Kidney tubule cell (primary cell): ENCODE measurements around the gene CCDC57.
"Not testable (repeated sequence)": the region's sequence is repeated elsewhere in the genome, so short reads cannot be mapped to it uniquely, and the experiment has no call there.

Experiments
- DNase-seq: peaks from one replicate; pipeline ENCODE4 v3.0.0-alpha.2; 2018; ENCODE audit warnings: low spot score

Gene CCDC57

DNA sequence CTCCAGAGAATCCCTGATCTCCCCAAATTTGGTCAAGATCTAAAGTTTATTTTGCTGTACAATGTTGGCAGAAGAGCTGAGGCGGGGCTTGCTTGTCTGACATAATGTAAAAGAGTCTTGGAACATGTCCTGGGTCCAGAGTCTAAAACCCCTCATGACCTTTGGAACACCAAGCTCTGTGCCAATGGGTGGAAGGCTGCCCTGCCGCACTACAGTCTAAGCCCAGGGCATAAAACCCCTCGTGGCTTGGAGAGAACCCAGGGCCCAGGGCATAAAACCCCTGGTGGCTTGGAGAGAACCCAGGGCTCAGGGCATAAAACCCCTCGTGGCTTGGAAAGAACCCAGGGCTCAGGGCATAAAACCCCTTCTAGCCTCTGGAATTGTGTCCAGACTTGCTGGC lies 36.7 kb downstream of the CCDC57 start:
- no peak for DNase-seq

DNA sequence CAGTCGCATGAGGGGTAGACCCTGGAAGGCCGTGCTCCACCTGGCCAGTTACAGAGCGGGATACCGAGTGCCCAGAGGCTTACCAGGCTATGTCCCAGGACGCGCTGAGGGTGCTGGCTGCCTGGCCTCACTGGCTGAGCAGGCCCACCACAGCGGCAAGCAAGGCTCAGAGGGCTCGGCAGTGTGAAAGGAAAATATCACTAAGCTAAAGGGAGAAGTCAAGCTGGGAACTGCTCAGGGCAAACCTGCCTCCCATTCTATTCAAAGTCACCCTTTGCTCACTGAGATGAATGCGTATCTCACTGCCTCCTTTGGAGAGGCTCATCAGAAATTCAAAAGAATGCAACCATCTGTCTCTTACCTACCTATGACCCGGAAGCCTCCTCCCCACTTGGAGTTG lies 37.4 kb downstream of the CCDC57 start:
- DNase-seq, result no peak

DNA sequence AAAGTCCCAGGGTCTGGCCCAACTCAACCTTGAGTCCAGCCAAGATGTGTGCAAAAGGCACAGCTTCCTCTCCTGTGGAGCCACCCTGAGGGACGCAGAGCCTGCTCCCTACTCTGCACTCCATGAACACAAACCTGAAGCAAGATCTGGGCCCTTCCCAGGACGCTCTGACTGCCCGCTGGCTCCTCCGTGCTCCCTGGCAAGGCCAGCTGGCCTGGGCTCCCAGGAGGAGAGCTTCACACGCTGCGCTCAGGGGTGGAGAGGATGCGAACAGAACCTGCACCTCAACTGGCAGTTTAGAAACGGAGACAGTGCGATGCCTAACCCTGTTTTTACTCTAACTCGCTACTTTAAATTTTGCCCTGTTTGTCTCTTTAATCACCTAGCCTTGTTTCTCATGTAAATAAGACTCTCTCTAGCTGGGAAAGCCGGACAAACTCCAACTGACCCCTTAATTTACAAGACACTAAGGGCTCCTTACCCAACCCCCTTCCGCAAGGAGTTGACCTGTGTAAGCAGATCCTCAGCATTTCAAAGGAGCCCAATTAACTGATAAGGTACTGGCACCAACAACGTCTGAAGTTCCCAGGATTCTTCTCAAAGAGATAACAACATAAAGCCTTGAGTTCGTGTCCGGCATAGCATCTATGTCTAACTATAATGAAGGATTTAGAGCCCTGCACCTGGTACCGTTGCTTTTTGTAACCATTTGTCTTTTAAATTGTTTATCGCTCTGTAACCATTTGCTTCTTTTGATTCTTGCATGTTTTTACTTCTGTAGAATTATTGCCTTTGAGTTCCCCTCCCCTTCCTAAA lies 38.4 kb downstream of the CCDC57 start:
- DNase-seq, result not testable (repeated sequence)

DNA sequence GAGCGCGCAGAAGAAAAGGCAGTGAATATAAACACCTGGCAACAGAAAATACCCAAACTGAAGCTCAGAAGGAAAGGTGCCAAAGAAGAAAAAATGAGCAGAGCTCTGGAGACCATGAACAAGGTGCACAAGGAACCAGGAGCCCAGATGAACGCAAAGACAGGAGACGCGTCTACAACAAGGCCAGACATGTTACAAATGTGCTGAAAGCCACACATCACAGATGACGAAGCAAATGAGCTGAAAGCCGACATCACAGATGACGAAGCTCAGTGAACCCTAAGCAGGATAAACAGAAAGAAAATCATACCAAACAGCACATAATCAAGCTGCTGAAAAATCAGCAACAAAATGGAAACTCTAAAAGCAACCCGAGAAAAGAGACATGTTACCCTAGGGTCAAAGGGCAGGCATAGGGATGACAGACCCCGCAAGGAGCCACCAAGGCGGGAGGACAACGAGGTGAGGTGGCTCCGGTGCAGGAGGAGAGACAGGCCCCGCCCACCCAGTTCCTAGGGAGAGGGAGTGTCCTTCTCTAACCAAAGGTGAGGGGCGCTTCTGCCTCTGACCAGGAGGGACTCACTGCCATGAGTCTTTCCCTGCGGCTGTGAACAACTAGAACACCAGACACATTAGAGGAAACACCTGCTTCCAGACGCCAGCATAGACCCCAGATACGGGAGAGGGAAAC lies 39.1 kb downstream of the CCDC57 start:
- DNase-seq, result no peak

DNA sequence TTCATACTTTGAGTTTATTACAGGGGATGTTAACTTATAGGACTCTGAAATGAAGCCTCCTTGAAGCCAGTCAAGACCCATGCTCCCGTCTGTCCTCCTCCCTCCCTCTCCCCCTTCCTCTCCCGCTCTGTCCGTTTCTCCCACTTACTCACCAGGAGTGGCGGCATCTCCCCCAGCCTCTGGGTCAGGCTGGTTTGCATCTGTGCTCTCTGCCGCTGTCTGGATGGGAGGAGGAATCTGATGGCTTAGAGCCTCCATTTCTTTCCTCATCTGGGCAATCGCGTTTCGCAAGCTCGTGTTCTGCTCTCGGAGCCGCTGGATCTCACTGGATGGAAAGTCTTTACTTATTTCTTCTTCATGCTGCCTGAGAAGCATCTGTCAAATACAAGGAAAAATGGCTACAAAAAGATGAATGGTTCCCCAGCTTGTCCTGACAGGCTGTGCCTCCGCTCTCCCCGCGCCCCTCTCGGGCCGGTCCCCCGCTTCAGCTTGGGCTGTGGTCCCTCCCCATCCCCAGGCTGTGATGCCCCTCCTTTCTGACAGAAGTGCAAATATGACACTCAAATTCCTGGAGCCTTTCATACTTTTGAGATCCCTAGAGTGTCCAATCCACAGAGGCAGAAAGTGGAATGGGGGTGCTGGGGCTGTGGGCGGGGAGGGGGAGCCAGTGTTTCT lies 40.0 kb downstream of the CCDC57 start:
- no peak for DNase-seq

DNA sequence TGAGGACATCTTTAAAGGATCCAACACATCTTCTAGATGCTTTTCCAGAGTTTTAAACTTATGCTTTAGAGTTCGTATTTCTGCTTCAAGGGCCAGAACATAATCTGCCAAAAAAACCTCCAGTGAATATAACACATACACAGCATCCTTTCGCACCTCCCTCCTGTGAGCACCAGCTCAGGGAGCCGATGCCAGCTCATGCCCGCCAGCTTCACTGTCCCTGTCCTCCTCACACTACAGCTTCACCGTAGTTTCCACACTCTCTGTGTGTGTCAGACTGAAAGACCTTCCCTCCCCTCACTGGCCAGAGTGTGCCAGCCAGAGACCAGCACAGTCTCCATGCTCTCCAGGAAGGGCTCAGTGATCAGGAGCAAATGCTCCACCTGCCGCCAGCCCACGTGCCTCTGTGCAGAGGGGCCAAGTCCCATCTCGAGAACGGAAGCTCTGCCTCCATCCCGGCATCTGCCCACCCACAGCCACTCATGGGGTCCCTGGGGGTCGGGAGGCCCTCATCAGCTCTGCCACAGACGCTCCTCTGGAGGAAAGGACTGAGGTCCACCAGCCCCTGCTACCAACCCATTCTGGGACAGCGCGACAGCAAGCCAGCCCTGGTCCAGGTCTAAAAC lies 40.8 kb downstream of the CCDC57 start:
- no peak for DNase-seq

DNA sequence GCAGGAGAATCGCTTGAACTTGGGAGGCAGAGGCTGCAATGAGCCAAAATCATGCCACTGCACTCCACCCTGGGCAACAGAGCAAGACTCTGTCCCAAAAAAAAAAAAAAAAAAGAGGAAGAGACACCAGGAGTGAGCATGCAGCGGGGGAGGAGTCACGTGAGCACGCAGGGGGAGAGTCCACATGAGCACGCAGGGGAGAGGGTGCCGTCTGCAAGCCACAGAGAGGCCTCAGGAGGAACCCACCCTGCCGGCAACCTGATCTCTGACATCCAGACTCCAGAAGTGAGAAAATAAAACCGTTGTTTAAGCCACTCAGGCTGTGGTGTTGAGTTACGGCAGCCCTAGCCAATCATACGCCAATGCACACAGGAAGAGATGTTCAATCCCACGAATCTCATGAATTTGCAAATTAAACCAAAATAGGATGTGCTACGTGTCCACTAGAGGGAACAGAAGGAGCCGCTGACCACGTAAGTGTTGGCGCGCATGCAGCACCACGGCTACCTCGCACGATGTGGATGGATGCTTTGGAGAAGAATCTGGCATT lies 42.2 kb downstream of the CCDC57 start:
- DNase-seq, result no peak

DNA sequence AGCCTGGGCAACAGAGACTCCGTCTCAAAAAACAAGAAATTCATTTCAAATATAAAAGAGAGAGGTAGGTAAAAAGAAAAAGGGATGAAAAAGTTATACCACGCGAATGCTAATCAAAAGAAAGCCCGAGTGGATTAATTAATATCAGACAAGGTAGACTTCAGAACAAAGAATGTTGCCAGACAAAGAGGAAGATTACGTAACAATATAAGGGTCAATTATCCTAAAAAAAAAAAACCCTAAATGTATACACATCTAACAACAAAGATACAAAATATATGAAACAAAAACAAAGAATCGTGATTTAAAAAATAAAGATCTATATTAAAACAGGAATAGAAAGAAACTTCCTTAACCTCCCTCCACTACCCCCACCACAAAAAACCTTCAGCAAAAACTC lies 44.1 kb downstream of the CCDC57 start:
- no peak for DNase-seq

DNA sequence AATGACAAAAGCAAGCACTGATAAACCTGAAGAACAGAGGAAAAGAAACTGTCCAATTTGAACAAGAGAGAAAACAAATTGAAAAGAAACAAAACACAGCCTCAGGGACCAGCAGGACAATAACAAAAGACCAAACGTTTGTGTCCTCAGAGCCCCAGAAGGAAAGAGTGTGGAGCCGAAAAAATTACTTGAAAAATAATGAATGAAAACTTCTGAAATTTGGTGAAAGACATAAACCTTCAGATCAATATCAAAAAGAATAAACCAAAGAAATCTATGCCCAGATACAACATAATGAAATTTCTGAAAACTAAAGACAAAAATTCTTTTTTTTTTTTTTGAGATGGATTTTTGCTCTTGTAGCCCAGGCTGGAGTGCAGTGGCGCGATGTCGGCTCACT lies 45.6 kb downstream of the CCDC57 start:
- DNase-seq, result no peak

DNA sequence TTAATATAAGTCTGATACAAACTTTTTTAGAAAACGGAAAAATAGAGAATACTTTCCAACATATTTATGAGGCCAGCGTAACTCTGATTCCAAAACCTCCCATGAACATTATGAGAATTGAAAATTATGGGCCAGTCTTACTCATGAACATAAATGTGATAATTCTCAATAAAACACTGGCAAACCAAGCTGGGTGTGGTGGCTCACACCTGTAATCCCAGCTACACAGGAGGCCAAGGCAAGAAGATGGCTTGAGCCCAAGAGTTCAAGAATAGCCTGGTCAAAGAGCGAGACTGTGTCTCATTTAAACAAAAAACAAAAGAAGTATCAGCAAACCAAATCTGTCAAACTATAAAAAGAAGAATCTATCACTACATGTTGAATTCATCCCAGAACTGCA lies 47.8 kb downstream of the CCDC57 start:
- DNase-seq, result no peak

DNA sequence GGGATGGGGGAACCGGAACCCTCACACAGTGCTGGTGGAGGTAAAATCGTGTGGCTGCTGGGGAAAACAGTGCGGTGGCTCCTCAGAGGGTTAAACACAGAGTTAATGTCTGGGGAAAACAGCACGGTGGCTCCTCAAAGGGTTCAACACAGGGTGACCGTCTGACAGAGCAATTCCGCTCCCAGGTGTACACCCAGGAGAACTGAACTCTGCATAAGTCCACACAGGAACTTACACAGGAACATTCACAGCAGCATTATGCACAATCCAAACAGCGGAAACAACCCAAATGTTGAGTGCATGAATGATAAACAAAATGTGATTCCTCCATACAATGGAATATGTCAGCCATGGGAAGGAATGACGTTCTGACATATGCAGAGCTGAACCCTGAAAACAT lies 51.4 kb downstream of the CCDC57 start:
- DNase-seq, result no peak

DNA sequence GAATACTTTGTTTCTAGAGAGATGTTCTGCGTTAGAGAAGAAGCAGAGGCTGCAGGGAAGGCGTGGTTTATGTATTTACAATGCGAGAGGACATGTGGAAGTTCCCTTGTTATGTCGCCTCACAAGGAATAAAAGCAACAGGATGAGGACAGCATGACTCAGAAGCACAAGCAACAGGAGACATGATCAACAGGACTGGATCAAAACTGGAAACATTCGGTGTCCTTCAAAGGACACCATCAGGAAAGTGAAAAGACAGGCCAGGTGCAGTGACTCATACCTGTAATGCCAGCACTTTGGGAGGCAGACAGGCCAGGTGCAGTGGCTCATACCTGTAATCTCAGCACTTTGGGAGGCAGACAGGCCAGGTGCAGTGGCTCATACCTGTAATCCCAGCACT lies 52.6 kb downstream of the CCDC57 start:
- peak; percentile 87 for DNase-seq

DNA sequence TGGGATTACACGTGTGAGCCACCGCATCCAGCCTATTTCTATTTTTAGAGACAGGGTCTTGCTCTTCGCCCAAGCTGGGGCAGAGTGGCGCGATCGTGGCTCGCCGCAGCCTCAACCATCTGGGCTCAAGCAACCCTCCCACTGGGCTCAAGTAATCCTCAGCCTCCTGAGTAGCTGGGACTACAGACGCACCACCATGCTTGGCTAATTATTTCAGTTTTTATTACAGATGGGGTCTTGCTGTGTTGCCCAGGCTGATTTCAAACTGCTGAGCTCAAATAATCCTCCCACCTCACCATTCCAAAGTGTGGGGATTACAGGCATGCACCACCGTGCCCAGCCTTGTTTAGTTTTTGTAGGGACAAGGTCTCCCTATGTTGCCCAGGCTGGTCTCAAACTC lies 53.8 kb downstream of the CCDC57 start:
- no peak for DNase-seq

DNA sequence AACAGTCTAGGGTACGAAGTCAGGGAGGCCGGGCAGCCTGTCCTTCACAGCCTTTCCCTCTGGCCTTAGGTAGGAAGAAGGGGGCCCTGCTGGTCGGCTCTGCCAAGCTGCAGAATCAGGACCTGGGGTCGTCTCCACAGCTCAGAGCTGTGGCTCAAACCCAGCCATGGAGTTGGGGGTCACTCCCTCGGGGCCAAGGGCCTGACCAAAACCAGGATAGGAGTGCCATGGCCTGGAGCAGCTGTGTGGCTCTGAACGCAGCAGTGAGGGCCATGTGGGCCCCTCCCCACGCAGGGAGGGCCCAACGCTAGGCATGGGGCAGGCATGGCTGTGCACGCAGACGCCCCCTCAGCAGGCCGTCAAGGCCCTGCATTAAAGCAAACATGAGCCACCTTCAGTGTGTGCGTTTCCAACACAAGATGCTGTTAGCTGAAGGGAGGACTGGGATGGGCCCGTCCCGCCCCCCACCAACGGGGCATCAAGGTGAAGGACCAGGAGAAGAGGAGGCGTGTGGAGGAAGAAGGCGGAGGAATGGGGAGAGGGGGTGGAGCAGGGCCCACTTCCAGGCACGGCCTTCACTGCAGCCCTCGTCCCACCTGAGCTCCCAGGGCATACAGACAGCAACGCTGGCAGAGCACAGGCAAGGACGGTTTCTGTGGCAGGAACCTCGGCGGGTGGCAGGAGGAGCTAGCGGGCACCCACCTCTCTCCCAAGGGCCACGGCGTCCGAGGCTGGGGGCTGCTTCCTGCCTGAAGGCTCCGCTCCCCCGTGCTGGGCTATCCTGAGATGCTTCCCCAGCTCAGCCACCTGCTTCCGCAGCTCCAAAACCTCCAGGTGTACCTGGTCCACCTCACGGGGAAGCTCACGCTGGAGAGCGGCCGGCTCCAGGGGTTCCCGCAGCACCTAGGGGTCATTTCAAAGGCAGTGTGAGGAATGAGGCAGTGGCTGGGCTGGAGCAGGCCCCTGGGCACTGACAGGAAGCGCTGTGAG lies 55.3 kb downstream of the CCDC57 start:
- no peak for DNase-seq

DNA sequence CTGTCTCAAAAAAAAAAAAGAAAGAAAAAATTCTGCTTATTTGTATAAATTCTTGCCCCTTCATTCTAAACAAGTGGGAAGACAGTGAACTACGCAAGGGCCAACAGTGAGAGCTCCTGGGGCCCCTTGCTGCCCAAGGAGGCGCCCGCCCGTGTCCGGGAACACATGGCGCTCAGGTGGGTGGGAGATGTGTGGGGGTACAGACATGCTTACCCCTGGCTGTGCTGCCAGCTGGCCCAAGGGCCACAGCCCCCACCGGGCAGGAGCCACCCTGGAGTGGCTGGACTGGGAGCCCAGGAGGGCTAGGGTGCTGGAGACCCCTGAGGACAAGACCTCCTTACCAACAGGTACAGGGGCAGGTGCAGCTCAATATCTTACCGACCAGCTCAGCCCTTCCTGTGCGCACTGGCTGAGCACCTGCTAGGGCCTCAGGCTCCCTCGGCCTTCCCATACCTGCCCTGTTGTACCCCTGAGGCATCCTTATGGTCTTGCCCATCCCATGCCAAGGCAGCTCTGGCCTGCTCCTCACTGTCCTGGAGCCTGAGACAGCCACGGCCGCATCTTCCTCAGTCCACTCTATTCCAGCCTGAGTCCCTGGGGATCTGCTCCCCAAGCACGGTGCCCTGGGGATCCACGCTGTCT lies 56.2 kb downstream of the CCDC57 start:
- no peak for DNase-seq

DNA sequence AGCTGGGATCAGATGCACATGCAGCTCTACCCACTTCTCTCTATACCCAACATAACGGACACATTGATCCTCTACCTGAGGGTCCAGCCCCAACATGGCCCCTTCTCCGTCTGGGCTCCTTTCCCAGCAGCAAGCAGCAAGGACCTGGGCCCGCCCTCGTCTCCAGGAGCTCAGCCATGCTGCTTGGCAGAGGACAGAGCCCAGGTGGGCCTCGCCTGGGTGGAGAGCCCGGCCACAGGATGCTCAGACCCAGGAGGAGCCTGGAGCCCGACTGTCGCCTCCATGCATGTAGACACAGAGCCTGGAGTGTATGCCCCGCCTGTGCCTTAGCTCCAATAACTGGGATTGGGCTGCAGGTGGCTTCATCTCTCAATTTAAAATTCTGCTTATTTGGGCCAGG lies 57.0 kb downstream of the CCDC57 start:
- DNase-seq, result no peak

DNA sequence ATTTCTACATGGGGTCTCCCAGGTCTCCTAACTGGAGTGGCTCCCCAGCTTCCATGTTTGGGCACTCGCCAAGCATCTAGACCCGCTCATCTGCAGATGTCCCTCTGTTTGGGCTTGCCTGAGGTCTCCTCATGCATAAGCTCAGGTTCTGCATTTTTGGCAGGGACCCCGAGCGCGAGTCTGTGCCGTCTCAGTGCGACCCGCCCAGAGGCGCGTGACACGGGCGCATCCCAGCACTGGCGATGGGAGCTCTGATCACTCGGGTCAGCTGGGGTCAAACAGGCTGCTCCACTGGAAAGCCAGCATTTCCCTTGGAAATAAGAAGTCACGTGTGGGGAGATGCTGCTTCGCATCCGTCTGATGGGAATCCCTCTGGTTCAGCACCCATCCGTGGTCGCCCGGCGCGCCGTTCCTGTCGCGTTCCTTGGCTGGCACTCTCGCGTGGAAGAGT lies 57.7 kb downstream of the CCDC57 start:
- DNase-seq, result no peak

DNA sequence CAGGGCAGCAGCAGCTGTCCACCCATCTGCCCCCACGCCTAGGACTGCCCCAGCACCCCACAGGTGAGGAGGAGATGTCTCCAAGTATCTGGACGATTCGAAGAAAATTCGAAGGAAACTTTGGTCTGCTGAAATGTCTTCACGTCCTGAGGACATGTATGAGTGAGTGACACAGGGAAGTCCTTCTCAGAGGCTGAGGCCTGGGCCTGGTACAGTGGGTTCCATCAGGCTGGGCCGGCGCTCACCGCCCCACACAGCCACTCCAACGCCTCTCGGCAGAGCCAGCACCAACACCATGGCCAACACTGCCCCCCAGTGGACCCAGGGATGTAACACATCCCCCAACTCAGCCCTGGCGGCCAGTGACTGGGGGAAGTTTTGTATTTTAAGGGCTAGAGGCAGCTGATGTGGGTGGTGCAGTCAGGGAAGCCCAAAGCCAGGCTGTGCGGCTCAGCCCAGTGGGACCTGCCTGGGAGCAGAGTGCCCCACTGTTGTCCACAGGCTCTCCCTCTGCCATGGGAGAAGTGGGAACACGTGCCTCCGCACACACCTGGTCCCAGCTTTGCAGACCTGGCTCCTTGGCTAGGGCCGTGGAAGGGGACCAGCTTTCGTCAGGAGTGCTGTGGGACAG lies 58.8 kb downstream of the CCDC57 start:
- peak; percentile 75 for DNase-seq

DNA sequence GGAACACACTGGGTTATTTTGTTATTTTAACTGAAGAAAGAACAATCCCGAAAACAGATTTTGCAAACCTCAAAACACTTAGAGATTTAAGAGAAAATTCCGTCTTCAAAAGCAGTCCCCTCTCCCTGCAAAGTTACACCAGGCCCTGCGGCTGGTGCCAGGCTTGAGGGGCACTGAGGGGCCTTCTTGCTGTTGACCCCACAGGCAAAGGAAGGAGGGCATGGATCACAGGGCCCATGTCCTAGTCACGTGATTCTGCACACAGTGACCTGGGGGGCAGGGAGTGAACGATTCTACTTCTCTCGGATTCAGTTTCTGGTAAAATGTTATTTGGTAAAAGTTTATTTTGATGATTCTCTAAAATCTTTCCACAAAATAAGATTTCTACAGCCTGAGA lies 59.3 kb downstream of the CCDC57 start:
- no peak for DNase-seq
